Naive thymus-derived CD4-positive, alpha-beta T cell (primary cell): ENCODE results near the gene THOC3. TPM values are rescaled to one million over a fixed set of nuclear protein-coding genes. Genes with fewer than 3 reads are reported as not detected.
"Not testable (repeated sequence)": the region's sequence is repeated elsewhere in the genome, so short reads cannot be mapped to it uniquely, and the experiment has no call there.

ENCODE experiments used
- ATAC-seq: fragments of 150-1000 bp; cut with Tn5 transposase; 2 replicates; pipeline ENCODE4 v1.10.0; 2021; ENCODE audit warnings: mild to moderate bottlenecking, moderate library complexity
- CTCF ChIA-PET: fragments of 350-600 bp; sonication (Branson Sonifier 250); formaldehyde crosslinking; loops from one replicate; lab custom pipeline; 2021; ENCODE audit warnings: antibody characterized with exemption; lab: Charles Lee
- POLR2A ChIA-PET: fragments of 350-600 bp; sonication (Branson Sonifier 250); formaldehyde crosslinking; loops from one replicate; lab custom pipeline; 2021; ENCODE audit warnings: antibody characterized with exemption, inconsistent platforms; lab: Charles Lee
- DNase-seq, 9 donors: peaks; one replicate each; pipeline versions ENCODE4 v3.0.0 to v3.0.0-alpha.2; 2020 to 2022; ENCODE audit warnings: mixed read lengths in 1 of 9
- H3K27ac ChIP-seq: one replicate; pipeline ENCODE4 v1.7.0; 2013; ENCODE audit warnings: mild to moderate bottlenecking, low read depth, low read length, moderate library complexity
- H3K27me3 ChIP-seq, 2 donors: one replicate each; pipeline ENCODE4 v1.7.0; 2013; ENCODE audit warnings: low read length in 2 of 2, mild to moderate bottlenecking in 2 of 2, moderate library complexity in 2 of 2; ENCODE audit not compliant: control insufficient read depth in 2 of 2, insufficient read depth in 2 of 2
- H3K36me3 ChIP-seq, 3 experiments: 1 replicate in 2 of 3; 2 replicates in 1 of 3; pipeline ENCODE4 v1.7.0; 2013; ENCODE audit warnings: low read length in 3 of 3, mild to moderate bottlenecking in 3 of 3, moderate library complexity in 1 of 3; ENCODE audit not compliant: insufficient read depth in 3 of 3, control insufficient read depth in 2 of 3
- H3K4me1 ChIP-seq, 2 donors: one replicate each; pipeline ENCODE4 v1.7.0; 2013; ENCODE audit warnings: low read length in 2 of 2, mild to moderate bottlenecking in 2 of 2, moderate library complexity in 1 of 2; ENCODE audit not compliant: control insufficient read depth in 2 of 2, insufficient read depth in 2 of 2
- H3K4me3 ChIP-seq: 2 replicates; pipeline ENCODE4 v1.7.0; 2013; ENCODE audit warnings: mild to moderate bottlenecking, low read length
- H3K9me3 ChIP-seq, 3 experiments: 1 replicate in 2 of 3; 2 replicates in 1 of 3; pipeline ENCODE4 v1.7.0; 2013; ENCODE audit warnings: low read length in 3 of 3; ENCODE audit not compliant: control insufficient read depth in 2 of 3
- H3K27ac Mint-ChIP-seq, 9 donors: one replicate each; pipeline ENCODE4 v1.8.0; 2020 to 2022; ENCODE audit warnings: mixed read lengths in 9 of 9, mild to moderate bottlenecking in 8 of 9, moderate library complexity in 5 of 9, inconsistent platforms in 2 of 9
- H3K27me3 Mint-ChIP-seq, 5 donors: one replicate each; pipeline ENCODE4 v1.8.0; 2021 to 2022; ENCODE audit warnings: mixed read lengths in 5 of 5, mild to moderate bottlenecking in 1 of 5
- H3K36me3 Mint-ChIP-seq, 5 donors: one replicate each; pipeline ENCODE4 v1.8.0; 2020 to 2022; ENCODE audit warnings: mixed read lengths in 5 of 5, mild to moderate bottlenecking in 3 of 5, inconsistent platforms in 1 of 5
- H3K4me1 Mint-ChIP-seq, 7 donors: one replicate each; pipeline ENCODE4 v1.8.0; 2020 to 2022; ENCODE audit warnings: mixed read lengths in 7 of 7, mild to moderate bottlenecking in 3 of 7, inconsistent platforms in 1 of 7
- H3K4me3 Mint-ChIP-seq, 10 donors: one replicate each; pipeline ENCODE4 v1.8.0; 2020 to 2022; ENCODE audit warnings: mild to moderate bottlenecking in 10 of 10, mixed read lengths in 10 of 10, moderate library complexity in 6 of 10, inconsistent platforms in 2 of 10
- H3K9me3 Mint-ChIP-seq, 11 donors: one replicate each; pipeline ENCODE4 v1.8.0; 2020 to 2022; ENCODE audit warnings: mixed read lengths in 11 of 11, mild to moderate bottlenecking in 4 of 11, inconsistent platforms in 1 of 11, moderate library complexity in 1 of 11
- intact Hi-C, 2 donors: fragments of 100-400 bp; cut with micrococcal nuclease; formaldehyde crosslinking; loops; one replicate each; pipeline ENCODE4 v1.15.1; 2023
- polyA plus RNA-seq, 2 donors: library from polyadenylated mRNA; unstranded; fragments of 300-500 nt; fragmentation: Illumina TruSeq; gene quantifications; one replicate each; pipeline ENCODE4 v1.2.3, GENCODE V29; 2021
- total RNA-seq, 6 experiments: library from RNA in 5 of 6; stranded (reverse) in 5 of 6; gene quantifications; 1 replicate in 5 of 6; 2 replicates in 1 of 6; pipeline ENCODE4 v1.2.3 and lab custom pipeline; 2021 to 2026

Gene THOC3
- total RNA-seq (10 to 100 TPM; 71.2 to 93.2 (median 88.3) TPM), polyA plus RNA-seq (100 to 1,000 TPM; 128 to 161 TPM), total RNA-seq (lab: John Stamatoyannopoulos, UW) (13.3 reads per million, percentile 42 among the genes with 10 or more reads in this experiment)

- peak; percentile 99 for ATAC-seq
- POLR2A ChIA-PET, CTCF ChIA-PET, H3K36me3 ChIP-seq, H3K27me3 Mint-ChIP-seq, H3K27me3 ChIP-seq, H3K9me3 Mint-ChIP-seq, H3K36me3 Mint-ChIP-seq, intact Hi-C loops, H3K9me3 ChIP-seq, H3K4me1 ChIP-seq: not testable (repeated sequence)
- Mint-ChIP-seq H3K27ac (peak within 1 kb of the TSS in 5 of 9 donors; percentile 14 to 88 (median 31)), H3K4me3 (peak within 1 kb of the TSS; percentile 59 to 92 (median 86)), H3K4me1 (peaks cover 0 to 15% (median 6%) of the 10 kb centered on the region in 7 donors)
- H3K4me3 ChIP-seq: peak within 1 kb of the TSS; percentile 64
- H3K27ac ChIP-seq: peak within 1 kb of the TSS; percentile 70
- peak; percentile 65 to 91 (median 87) for DNase-seq
Measured at GRCh38 chr5:175967471-175968372, at the start of gene THOC3. Gene THOC3 (minus strand): TSS chr5:175968315. CDS start chr5:175968208, 107 bp downstream.

DNA sequence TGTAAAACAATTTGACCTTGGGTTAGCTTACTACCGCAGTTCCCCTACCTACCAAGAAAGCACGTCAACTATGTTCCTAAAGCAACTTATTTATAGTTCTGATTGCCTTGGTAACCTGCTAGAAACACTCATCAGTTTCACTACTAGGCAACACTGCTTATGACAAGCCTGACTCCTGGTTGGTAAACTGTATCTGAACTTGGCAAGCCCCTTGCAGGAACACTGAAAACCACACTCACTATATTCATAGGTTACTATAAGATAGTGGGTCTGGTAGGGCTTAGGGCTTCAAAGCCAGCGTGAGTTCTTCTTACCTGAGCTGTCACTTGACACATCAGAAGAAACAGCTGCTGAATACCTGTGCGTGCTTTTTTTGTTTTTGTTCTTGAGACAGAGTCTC lies 49.2 kb upstream of the THOC3 start:
- H3K4me1 ChIP-seq, H3K36me3 ChIP-seq, H3K27ac Mint-ChIP-seq, H3K4me1 Mint-ChIP-seq, H3K9me3 ChIP-seq, H3K9me3 Mint-ChIP-seq, H3K27me3 Mint-ChIP-seq, CTCF ChIA-PET, H3K4me3 ChIP-seq, H3K36me3 Mint-ChIP-seq, H3K27me3 ChIP-seq, POLR2A ChIA-PET, H3K27ac ChIP-seq, intact Hi-C loops, H3K4me3 Mint-ChIP-seq: not testable (repeated sequence)
- ATAC-seq (peak; percentile 98), DNase-seq (peak in 6 of 9 donors; percentile 43 to 81 (median 64))

DNA sequence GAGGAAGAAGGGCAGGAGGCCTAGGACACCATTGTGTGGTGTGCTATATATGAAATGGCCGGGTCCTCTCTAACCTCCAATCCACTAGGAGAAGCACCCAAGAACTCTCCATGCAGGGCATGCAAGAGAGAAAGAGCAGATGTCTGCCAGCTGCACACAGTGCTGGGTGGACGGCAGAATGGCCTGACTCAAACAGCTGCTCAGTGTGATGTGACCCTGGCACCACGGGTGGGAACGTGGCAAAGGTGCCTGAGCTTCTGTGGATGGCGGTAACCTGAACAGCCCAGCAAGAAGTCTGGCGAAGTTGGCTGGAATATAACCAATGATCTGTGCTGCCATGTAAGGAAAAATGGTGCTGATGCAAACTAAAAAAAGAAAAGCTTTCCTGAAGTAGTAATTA lies 46.2 kb upstream of the THOC3 start:
- H3K4me3 Mint-ChIP-seq, H3K9me3 ChIP-seq, DNase-seq, H3K27me3 ChIP-seq, CTCF ChIA-PET, H3K27me3 Mint-ChIP-seq, H3K9me3 Mint-ChIP-seq, H3K4me1 Mint-ChIP-seq, POLR2A ChIA-PET, H3K4me3 ChIP-seq, intact Hi-C loops, H3K27ac Mint-ChIP-seq, H3K27ac ChIP-seq, H3K4me1 ChIP-seq, ATAC-seq, H3K36me3 ChIP-seq, H3K36me3 Mint-ChIP-seq: not testable (repeated sequence)

- H3K9me3 ChIP-seq, POLR2A ChIA-PET, H3K4me1 ChIP-seq, H3K9me3 Mint-ChIP-seq, H3K27ac Mint-ChIP-seq, intact Hi-C loops, H3K4me3 ChIP-seq, H3K27ac ChIP-seq, H3K27me3 ChIP-seq, H3K27me3 Mint-ChIP-seq, H3K4me3 Mint-ChIP-seq, ATAC-seq, H3K36me3 Mint-ChIP-seq, CTCF ChIA-PET, H3K36me3 ChIP-seq, DNase-seq: not testable (repeated sequence)
- H3K4me1 Mint-ChIP-seq: peaks cover 6 to 20% (median 13%) of the 10 kb centered on the region in 7 donors
Measured at GRCh38 chr5:176011088-176011487, 43.0 kb upstream of the THOC3 start.

DNA sequence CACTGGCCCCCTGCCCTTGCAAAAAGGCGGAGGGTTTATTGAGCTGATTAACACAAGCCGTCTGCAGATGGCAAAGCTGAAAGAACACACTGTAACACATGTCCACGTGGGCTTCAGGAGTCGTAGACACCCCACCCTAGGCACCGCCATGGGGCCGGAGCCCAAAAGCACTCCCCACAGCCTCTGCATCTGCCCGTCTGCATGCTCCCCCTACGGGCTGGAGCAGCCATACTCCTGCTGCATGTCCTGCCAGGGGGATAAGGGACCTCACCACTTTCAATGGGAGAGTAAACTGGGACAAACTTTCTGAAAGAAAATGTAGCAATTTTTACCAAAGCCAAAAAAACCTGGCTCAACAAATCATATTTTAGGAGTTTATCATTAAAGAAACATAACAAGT lies 42.1 kb upstream of the THOC3 start:
- POLR2A ChIA-PET, CTCF ChIA-PET, DNase-seq, H3K36me3 ChIP-seq, H3K4me3 ChIP-seq, ATAC-seq, H3K4me3 Mint-ChIP-seq, H3K27me3 ChIP-seq, intact Hi-C loops, H3K4me1 ChIP-seq, H3K27ac Mint-ChIP-seq, H3K9me3 ChIP-seq, H3K27me3 Mint-ChIP-seq, H3K9me3 Mint-ChIP-seq, H3K27ac ChIP-seq: not testable (repeated sequence)
- Mint-ChIP-seq H3K36me3 (peaks cover 5 to 11% (median 7%) of the 10 kb centered on the region in 5 donors), H3K4me1 (peaks cover 9 to 24% (median 16%) of the 10 kb centered on the region in 7 donors)

DNA sequence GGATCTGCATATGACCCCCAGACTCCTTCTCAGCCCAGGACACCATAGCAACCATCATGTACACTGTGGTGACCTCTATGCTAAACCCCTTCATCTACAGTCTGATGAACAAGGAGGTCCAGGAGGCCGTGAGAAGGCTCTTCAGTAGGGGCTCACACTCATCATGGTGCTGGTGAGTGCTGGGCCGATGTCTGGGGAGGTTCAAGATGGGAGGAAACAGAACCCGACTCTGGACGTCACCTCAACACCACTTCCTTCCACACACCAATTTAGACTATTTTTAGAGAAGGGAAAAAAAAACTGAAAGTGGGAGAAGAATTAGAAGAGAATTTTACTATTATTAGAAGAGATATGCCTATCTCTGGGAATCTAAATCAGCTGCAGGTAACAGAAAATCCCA lies 39.1 kb upstream of the THOC3 start:
- H3K4me3 ChIP-seq, H3K9me3 Mint-ChIP-seq, H3K4me1 ChIP-seq, CTCF ChIA-PET, DNase-seq, H3K36me3 ChIP-seq, POLR2A ChIA-PET, intact Hi-C loops, H3K27me3 Mint-ChIP-seq, H3K27me3 ChIP-seq, H3K9me3 ChIP-seq, H3K27ac ChIP-seq: not testable (repeated sequence)
- Mint-ChIP-seq H3K4me1 (peaks cover 9 to 27% (median 21%) of the 10 kb centered on the region in 7 donors), H3K36me3 (peaks cover 5 to 12% (median 7%) of the 10 kb centered on the region in 5 donors), H3K4me3 (peak overlapping the region in 9 of 10 donors; percentile 51 to 85 (median 70)), H3K27ac (peak overlapping the region; percentile 33 to 96 (median 77))
- peak; percentile 26 for ATAC-seq
